Measurements from ENCODE around the gene BIK.

- TF ChIP-seq CTCF (IDR thresholded peaks at IDR 0.05): no peak
- no peak for TF ChIP-seq POLR2A (IDR thresholded peaks at IDR 0.05)
These were observed 4.4 kb downstream of the BIK start for GRCh38 chr22:43114958-43115357.

All from vagina (tissue), 2 donors.